Activated CD4-positive, alpha-beta T cell treated with anti-CD3 and anti-CD28 coated beads, Interleukin-2, amount 10 ng/mL, durations not matched to agents 24 days and 14 days (primary cell): ENCODE measurements around the gene CBFA2T2. TPM values are rescaled to one million over a fixed set of nuclear protein-coding genes. Genes with fewer than 3 reads are reported as not detected.

Experiments
- DNase-seq: peaks from one replicate; pipeline ENCODE4 v3.0.0; 2022
- H3K27ac Mint-ChIP-seq: one replicate; pipeline ENCODE4 v1.8.0; 2022; ENCODE audit warnings: mild to moderate bottlenecking, mixed read lengths
- H3K27me3 Mint-ChIP-seq: one replicate; pipeline ENCODE4 v1.8.0; 2022; ENCODE audit warnings: mixed read lengths
- H3K36me3 Mint-ChIP-seq: one replicate; pipeline ENCODE4 v1.8.0; 2022; ENCODE audit warnings: low read depth, mild to moderate bottlenecking, mixed read lengths
- H3K4me1 Mint-ChIP-seq: one replicate; pipeline ENCODE4 v1.8.0; 2021; ENCODE audit warnings: mixed read lengths
- H3K4me3 Mint-ChIP-seq: one replicate; pipeline ENCODE4 v1.8.0; 2022; ENCODE audit warnings: mild to moderate bottlenecking, moderate library complexity, mixed read lengths
- H3K9me3 Mint-ChIP-seq: one replicate; pipeline ENCODE4 v1.8.0; 2021; ENCODE audit warnings: mixed read lengths
- intact Hi-C: fragments of 100-400 bp; cut with micrococcal nuclease; formaldehyde crosslinking; loops from one replicate; pipeline ENCODE4 v1.15.1; 2023
- total RNA-seq: library from RNA; stranded (reverse); gene quantifications from 2 replicates; pipeline ENCODE4 v1.2.3, GENCODE V29; 2022

The CBFA2T2 gene
- total RNA-seq, 1 donor from 2014 or later: 12.9 TPM

DNA sequence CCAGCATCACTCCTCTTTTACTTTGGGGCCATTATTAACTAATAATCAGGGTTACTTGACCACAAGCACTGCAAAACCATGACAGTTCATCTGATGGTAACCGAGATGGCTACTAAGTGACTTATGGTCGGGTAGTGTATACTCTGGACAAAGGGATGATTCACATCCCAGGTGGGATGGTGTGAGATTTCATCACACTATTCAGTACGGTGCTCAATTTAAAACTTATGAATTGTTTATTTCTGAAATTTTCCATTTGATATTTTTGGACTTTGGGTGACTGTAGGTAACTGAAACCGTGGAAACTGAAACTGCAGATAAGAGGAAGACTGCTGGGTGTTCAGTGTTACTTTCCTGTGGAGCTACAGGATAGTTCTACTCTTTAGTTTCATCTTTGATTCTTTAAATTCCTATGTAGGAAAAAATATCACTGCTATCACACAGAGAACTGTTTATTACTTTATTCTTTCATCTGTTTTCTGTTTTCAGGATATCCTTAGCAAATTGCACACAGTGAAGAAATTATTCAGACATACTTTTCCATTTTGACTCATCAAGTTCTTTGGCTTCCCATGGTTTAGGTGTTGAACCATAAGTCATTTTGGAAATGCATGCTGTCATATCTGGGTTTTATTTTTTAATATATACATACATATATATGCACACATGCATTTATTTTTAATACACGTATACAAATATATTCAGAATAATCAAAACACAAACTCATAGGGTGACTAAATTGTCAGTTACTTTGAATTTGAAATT, 113.1 kb downstream of the CBFA2T2 start:
- intact Hi-C loops: no loop called here
- Mint-ChIP-seq H3K36me3 (peaks cover 18% of the 10 kb centered on the region), H3K27ac (peak overlapping the region; percentile 81), H3K9me3 (peaks cover 3% of the 10 kb centered on the region), H3K4me3 (no peak overlapping the region), H3K27me3 (no peaks in the 10 kb centered on the region), H3K4me1 (peaks cover 18% of the 10 kb centered on the region)
- no peak for DNase-seq

DNA sequence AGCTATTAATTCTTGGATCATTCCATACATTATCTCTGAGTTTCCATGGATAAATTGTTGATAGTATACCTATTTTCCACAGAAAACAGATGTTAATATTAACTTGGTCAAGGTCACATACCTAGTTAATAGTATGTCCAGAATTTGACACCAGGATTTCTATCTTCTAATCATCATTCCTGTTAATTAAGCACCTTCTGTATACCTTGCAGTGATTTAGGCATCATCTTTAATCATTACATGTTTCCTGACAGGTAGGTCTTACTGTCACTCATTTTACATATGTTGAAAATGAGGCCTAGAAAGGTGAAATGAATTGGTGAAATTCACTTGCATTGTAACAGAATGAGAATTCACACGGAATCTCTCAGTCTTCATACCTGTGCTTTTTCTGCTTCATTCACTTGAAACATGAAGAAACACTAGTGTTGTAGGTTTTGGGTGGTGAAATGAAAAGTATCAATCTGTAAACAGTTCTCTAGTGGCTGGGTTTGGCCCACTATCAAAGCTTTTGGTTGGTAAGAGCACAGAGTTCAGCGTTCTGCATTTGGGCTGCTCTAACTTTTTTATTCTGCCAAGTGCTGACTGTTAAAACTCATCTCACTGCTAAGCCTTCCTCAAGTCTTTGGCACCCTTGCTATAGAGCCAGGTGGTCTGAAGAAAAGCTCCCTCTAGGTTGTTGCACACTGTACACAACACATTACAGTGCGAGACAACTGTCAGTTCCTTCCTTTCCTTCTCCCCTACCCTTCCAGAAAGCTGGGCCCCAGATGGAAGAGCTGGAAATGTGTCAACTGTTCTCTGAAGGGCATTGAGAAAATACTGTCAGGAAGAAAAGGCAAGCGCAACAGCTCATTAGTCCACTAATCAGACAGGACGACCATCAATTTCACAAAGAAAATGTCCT, 114.4 kb downstream of the CBFA2T2 start:
- Mint-ChIP-seq H3K27me3 (no peaks in the 10 kb centered on the region), H3K27ac (no peak overlapping the region), H3K4me1 (peaks cover 18% of the 10 kb centered on the region), H3K36me3 (peaks cover 24% of the 10 kb centered on the region), H3K4me3 (no peak overlapping the region), H3K9me3 (peaks cover 3% of the 10 kb centered on the region)
- intact Hi-C loops: no loop called here
- DNase-seq: no peak

GRCh38 chr20:33604991-33605370, 115.1 kb downstream of the CBFA2T2 start:
- intact Hi-C loops: no loop called here
- peaks cover 3% of the 10 kb centered on the region for H3K9me3 Mint-ChIP-seq
- no peaks in the 10 kb centered on the region for H3K27me3 Mint-ChIP-seq
- H3K4me3 Mint-ChIP-seq: no peak overlapping the region
- H3K27ac Mint-ChIP-seq: no peak overlapping the region
- no peak for DNase-seq
- H3K4me1 Mint-ChIP-seq: peaks cover 18% of the 10 kb centered on the region
- H3K36me3 Mint-ChIP-seq: peaks cover 26% of the 10 kb centered on the region

DNA sequence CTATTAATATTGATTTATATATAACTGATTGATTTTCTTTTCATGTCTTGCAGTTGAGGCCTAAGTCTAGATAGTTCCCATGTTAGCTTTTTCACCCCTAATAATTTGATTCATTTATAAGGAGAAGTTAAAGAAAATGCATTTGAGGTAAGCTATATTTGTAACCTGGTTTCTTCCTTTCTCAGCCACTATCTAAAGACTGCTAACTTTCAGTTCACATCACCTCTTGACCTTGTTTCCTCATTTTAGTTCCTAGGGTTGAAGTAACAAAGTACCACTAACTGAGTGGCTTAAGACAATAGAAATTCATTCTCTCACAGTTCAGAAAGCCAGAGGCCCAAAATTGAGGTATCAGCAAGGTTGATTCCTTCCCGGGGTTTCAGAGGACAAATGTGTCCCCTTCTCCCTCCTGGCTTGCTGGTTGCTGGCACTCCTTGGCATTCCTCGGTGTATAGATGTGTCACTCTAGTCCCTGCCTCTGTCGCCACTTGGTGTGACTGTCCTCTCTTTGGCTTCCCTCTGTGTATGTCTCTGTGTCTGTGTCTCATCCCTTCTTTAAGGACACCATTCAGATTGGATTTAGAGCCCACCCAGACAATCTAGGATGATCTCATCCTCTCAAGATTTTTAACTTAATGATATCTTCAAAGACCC, 116.3 kb downstream of the CBFA2T2 start:
- Mint-ChIP-seq H3K4me1 (peaks cover 18% of the 10 kb centered on the region), H3K4me3 (no peak overlapping the region), H3K27ac (no peak overlapping the region), H3K36me3 (peaks cover 26% of the 10 kb centered on the region), H3K27me3 (no peaks in the 10 kb centered on the region), H3K9me3 (peaks cover 3% of the 10 kb centered on the region)
- intact Hi-C loops: no loop called here
- no peak for DNase-seq

GRCh38 chr20:33609504-33609903, 119.6 kb downstream of the CBFA2T2 start:
- H3K9me3 Mint-ChIP-seq: no peaks in the 10 kb centered on the region
- peaks cover 4% of the 10 kb centered on the region for H3K4me1 Mint-ChIP-seq
- H3K36me3 Mint-ChIP-seq: peaks cover 25% of the 10 kb centered on the region
- intact Hi-C loops: no loop called here
- no peak overlapping the region for H3K4me3 Mint-ChIP-seq
- H3K27ac Mint-ChIP-seq: no peak overlapping the region
- DNase-seq: no peak
- H3K27me3 Mint-ChIP-seq: no peaks in the 10 kb centered on the region

- H3K27ac Mint-ChIP-seq: no peak overlapping the region
- intact Hi-C loops: no loop called here
These were observed 121.2 kb downstream of the CBFA2T2 start for GRCh38 chr20:33611106-33611505.

DNA sequence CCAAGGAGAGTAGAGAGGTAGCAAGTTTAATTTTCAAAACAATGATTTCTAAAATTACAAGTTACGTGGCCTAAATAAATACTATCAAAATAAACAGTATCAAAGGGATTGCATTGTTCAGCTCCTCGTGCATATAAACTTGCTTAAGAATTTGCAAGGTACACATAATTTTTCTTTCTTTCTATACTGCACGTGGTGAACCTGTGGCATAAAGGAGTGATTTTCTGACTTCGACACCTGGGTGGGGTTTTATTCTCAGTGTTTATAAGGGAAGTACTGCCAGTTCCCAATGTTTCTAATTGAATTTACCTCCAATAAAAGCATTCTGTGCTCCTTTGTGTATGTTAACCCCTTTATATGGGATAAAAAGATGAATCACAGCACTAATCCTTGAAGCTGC, 122.1 kb downstream of the CBFA2T2 start:
- Mint-ChIP-seq H3K9me3 (no peaks in the 10 kb centered on the region), H3K36me3 (peaks cover 18% of the 10 kb centered on the region), H3K4me3 (no peak overlapping the region), H3K27ac (no peak overlapping the region), H3K27me3 (no peaks in the 10 kb centered on the region), H3K4me1 (no peaks in the 10 kb centered on the region)
- no peak for DNase-seq
- intact Hi-C loops: no loop called here

More at GRCh38 chr20:33611106-33611505, 121.2 kb downstream of the CBFA2T2 start:
- Mint-ChIP-seq H3K4me1 (peaks cover 2% of the 10 kb centered on the region), H3K9me3 (no peaks in the 10 kb centered on the region), H3K4me3 (no peak overlapping the region), H3K27me3 (no peaks in the 10 kb centered on the region), H3K36me3 (peaks cover 26% of the 10 kb centered on the region)
- DNase-seq: no peak

DNA sequence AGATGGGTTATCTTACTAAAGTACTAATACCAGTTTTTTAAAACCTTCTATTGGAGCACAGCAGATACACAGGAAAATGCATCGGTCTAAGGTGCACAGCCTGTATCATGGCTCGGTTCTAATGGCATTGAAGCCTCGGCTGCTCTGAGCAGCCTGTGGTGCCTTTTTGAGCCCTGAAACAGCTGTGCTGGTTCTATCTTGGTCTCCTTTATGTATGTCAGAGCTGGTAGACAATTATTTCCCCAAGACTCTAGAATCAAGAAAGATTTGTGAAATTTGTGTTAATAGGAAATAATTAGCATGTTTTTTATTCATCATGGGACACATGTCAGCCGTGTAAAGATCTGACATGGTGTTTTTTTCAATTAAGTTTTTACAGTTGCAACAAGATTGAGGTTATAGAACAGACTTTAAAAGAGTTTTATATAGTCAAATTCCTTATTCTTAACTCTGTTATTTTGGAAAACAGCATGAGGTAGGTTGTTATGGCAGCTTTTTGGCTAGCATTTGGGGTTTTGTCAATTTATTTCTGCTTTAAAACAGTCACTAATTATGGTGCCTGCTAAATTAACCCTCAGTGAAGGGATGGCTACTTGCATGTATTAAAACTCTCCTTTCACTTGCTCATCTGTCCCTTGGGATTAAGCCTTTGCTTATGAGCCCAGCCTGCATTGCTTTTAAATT, 132.0 kb downstream of the CBFA2T2 start:
- H3K27ac Mint-ChIP-seq: no peak overlapping the region
- no peaks in the 10 kb centered on the region for H3K27me3 Mint-ChIP-seq
- no peak overlapping the region for H3K4me3 Mint-ChIP-seq

GRCh38 chr20:33622705-33623365, 132.9 kb downstream of the CBFA2T2 start:
- no peaks in the 10 kb centered on the region for H3K27me3 Mint-ChIP-seq
- H3K9me3 Mint-ChIP-seq: no peaks in the 10 kb centered on the region
- DNase-seq: no peak
- H3K4me1 Mint-ChIP-seq: peaks cover 4% of the 10 kb centered on the region
- intact Hi-C loops: no loop called here
- H3K4me3 Mint-ChIP-seq: no peak overlapping the region
- no peak overlapping the region for H3K27ac Mint-ChIP-seq
- H3K36me3 Mint-ChIP-seq: peaks cover 29% of the 10 kb centered on the region

More for the DNA sequence above, 132.0 kb downstream of the CBFA2T2 start:
- intact Hi-C loops: no loop called here
- DNase-seq: no peak
- Mint-ChIP-seq H3K4me1 (peaks cover 4% of the 10 kb centered on the region), H3K9me3 (no peaks in the 10 kb centered on the region), H3K36me3 (peaks cover 31% of the 10 kb centered on the region)

- H3K27me3 Mint-ChIP-seq: no peaks in the 10 kb centered on the region
- peaks cover 4% of the 10 kb centered on the region for H3K4me1 Mint-ChIP-seq
- H3K9me3 Mint-ChIP-seq: no peaks in the 10 kb centered on the region
- H3K4me3 Mint-ChIP-seq: no peak overlapping the region
- intact Hi-C loops: no loop called here
- peaks cover 34% of the 10 kb centered on the region for H3K36me3 Mint-ChIP-seq
- H3K27ac Mint-ChIP-seq: no peak overlapping the region
- no peak for DNase-seq
These were observed 134.5 kb downstream of the CBFA2T2 start for GRCh38 chr20:33624399-33624798.

- H3K36me3 Mint-ChIP-seq: peaks cover 43% of the 10 kb centered on the region
- H3K4me3 Mint-ChIP-seq: no peak overlapping the region
- H3K9me3 Mint-ChIP-seq: no peaks in the 10 kb centered on the region
- no peak overlapping the region for H3K27ac Mint-ChIP-seq
- H3K4me1 Mint-ChIP-seq: peaks cover 4% of the 10 kb centered on the region
- intact Hi-C loops: no loop called here
- DNase-seq: no peak
- no peaks in the 10 kb centered on the region for H3K27me3 Mint-ChIP-seq
These were observed 136.3 kb downstream of the CBFA2T2 start for GRCh38 chr20:33626190-33626589.

GRCh38 chr20:33627577-33628216, 137.8 kb downstream of the CBFA2T2 start:
- H3K27ac Mint-ChIP-seq: no peak overlapping the region
- H3K36me3 Mint-ChIP-seq: peaks cover 45% of the 10 kb centered on the region
- intact Hi-C loops: no loop called here
- H3K4me1 Mint-ChIP-seq: peaks cover 4% of the 10 kb centered on the region
- H3K9me3 Mint-ChIP-seq: no peaks in the 10 kb centered on the region
- no peak for DNase-seq
- H3K27me3 Mint-ChIP-seq: no peaks in the 10 kb centered on the region
- H3K4me3 Mint-ChIP-seq: no peak overlapping the region

DNA sequence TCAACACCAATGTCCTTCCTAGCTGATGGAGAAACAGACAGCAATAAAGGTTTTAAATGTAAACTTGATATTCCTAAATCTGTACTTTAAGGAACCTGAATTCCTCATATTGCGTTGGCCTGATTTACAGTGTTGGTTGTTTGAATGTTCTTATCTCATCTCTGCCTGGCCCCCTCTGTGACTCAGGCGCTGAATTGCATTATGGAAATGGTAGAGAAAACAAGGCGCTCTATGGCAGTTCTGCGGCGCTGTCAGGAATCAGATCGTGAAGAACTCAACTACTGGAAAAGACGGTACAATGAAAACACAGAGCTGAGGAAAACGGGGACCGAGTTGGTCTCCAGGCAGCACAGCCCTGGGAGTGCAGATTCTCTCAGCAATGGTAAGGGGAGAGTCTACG, 139.6 kb downstream of the CBFA2T2 start:
- DNase-seq: no peak
- H3K27me3 Mint-ChIP-seq: no peaks in the 10 kb centered on the region
- intact Hi-C loops: no loop called here

More for the DNA sequence above, 139.6 kb downstream of the CBFA2T2 start:
- Mint-ChIP-seq H3K9me3 (no peaks in the 10 kb centered on the region), H3K36me3 (peaks cover 36% of the 10 kb centered on the region), H3K4me1 (peaks cover 3% of the 10 kb centered on the region), H3K4me3 (no peak overlapping the region), H3K27ac (no peak overlapping the region)
